Mucosa of stomach (tissue), 1 donor: ENCODE data around the gene SLC4A3.

Experiments
- H3K27me3 ChIP-seq: one replicate; pipeline ENCODE4 v1.7.0; 2013; ENCODE audit warnings: mild to moderate bottlenecking, low read length; ENCODE audit not compliant: control insufficient read depth, insufficient read depth
- H3K36me3 ChIP-seq: one replicate; pipeline ENCODE4 v1.7.0; 2013; ENCODE audit warnings: low read length; ENCODE audit not compliant: control insufficient read depth, insufficient read depth
- H3K4me1 ChIP-seq: one replicate; pipeline ENCODE4 v1.7.0; 2013; ENCODE audit warnings: mild to moderate bottlenecking, low read length; ENCODE audit not compliant: control insufficient read depth, insufficient read depth
- H3K4me3 ChIP-seq: one replicate; pipeline ENCODE4 v1.7.0; 2013; ENCODE audit warnings: low read length
- H3K9ac ChIP-seq: one replicate; pipeline ENCODE4 v1.7.0; 2013; ENCODE audit warnings: mild to moderate bottlenecking, low read length, moderate library complexity
- H3K9me3 ChIP-seq: one replicate; pipeline ENCODE4 v1.7.0; 2013; ENCODE audit warnings: mild to moderate bottlenecking, low read length, moderate library complexity; ENCODE audit not compliant: control insufficient read depth
- donor health status: Pancreatic carcinoma.

SLC4A3 gene

DNA sequence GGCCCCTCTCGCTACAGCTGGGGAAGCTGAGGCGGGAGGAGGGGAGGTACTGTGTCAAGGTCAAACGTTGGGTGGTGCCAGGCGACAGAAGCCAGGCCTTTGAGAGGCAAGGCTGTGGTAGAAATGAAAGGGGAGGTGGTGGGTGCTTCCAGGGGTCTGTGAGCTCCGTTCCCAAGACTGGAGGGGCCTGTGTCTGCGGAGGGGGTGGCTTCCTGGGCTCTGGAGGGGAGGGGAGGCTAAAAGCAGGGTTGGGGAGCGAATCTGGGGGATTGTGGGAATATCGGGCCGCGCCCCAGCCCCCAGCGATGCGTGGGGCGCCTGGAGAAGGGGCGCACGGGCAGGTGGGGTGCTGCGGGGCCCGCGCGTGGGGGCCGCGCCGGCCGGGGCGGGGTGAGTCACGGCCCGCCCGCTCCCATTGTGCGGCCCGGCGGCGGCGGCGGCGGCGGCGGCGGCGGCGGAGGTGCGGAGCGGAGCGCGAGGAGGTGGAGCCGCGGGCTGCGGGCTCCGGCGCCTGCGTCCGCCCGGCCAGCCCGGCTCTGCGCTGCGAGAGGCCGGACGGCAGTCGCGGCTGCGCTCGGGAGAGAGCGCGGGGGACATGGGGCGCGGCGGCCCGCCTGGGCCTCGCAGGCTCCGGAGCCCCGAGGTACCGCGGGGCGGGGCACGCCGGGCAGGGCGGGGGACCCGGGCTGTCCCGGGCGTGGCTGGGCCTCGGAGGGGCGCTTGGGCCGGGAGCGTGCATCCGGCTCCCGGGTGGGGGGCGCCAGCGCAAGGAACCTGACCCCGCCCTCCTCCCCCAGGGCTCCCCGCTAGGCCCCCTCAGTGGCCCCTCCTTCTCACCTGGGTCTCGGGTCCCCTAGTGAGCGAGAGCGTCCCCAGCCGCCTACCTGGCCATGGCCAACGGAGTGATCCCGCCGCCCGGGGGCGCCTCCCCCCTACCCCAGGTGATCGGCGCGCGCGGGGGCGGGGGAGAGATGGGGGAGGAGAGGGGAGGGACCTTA, at the start of gene SLC4A3:
Gene SLC4A3 (plus strand): TSS at position 528 of the 998 bp plus-strand sequence. CDS start 363 bp downstream, at position 891.
- H3K9ac ChIP-seq = no peak within 1 kb of the TSS
- H3K4me1 ChIP-seq = peaks cover 4% of the 10 kb centered on the region
- H3K4me3 ChIP-seq = no peak within 1 kb of the TSS
- H3K9me3 ChIP-seq = no peaks in the 10 kb centered on the region
- H3K36me3 ChIP-seq = no peaks in the 10 kb centered on the region
- H3K27me3 ChIP-seq = peaks cover 33% of the 10 kb centered on the region

DNA sequence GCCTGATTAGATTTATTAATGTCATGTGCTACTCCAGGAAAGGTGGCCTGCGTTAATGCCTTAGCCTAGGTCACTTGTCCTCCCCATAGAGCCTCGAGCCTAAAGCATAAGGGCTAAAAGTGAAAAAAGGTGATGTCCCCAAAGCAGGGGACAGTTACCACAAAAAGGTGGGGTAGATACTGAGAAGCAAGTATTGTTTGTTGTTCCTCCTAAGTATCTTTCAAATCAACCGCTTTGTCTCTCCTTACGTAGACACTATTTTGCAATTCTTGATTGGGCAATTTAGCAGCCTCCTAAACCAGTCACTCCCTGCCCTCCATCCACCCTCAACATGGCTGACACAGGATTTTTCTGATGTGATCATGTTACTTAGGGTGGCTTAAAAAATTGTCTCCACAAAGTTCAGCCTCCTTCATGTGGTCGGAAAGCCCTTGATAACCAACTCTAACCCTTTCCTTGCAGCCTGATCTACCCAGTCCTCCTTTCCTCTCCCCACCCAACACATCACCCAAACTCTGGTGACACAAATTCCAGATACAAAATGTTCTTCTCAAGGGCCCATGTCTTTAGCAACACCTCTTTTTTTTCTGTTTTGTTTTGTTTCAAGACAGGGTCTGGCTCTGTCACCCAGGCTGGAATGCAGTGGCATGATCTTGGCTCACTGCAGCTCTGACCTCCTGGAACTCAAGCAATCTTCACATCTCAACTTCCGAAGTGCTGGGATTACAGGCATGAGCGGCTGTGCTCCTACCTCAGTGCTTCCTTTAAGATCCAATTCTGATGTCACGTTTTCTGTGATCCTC, 48.4 kb upstream of the SLC4A3 start:
- no peaks in the 10 kb centered on the region for H3K4me1 ChIP-seq
- H3K9me3 ChIP-seq = no peaks in the 10 kb centered on the region
- H3K27me3 ChIP-seq = peaks cover 17% of the 10 kb centered on the region
- no peak overlapping the region for H3K4me3 ChIP-seq
- H3K36me3 ChIP-seq = no peaks in the 10 kb centered on the region
- no peak overlapping the region for H3K9ac ChIP-seq

DNA sequence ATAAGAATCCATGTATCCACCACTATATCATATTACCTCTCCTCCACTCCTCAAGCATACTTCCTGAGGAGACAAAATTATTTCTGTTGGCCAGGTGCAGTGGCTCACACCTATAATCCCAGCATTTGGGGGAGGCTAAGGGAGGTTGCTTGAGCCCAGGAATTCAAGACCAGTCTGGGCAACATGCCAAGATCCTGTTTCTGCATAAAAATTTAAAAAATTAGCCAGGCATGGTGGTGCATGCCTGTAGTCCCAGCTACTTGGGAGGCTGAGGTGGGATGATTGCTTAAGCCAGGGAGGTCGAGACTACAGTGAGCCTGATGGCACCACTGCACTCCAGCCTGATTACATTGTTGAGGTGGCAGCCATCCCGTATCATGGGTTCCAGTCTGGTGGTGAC, 46.1 kb upstream of the SLC4A3 start:
- Histone ChIP-seq H3K9me3 (no peaks in the 10 kb centered on the region), H3K9ac (no peak overlapping the region)

GRCh38 chr2:219591091-219591490, 36.3 kb upstream of the SLC4A3 start:
- no peaks in the 10 kb centered on the region for H3K27me3 ChIP-seq
- no peak overlapping the region for H3K4me3 ChIP-seq
- no peak overlapping the region for H3K9ac ChIP-seq
- no peaks in the 10 kb centered on the region for H3K36me3 ChIP-seq
- H3K4me1 ChIP-seq = no peaks in the 10 kb centered on the region
- H3K9me3 ChIP-seq = no peaks in the 10 kb centered on the region

More for the DNA sequence above, 46.1 kb upstream of the SLC4A3 start:
- Histone ChIP-seq H3K27me3 (peaks cover 9% of the 10 kb centered on the region), H3K4me3 (no peak overlapping the region), H3K4me1 (no peaks in the 10 kb centered on the region), H3K36me3 (no peaks in the 10 kb centered on the region)

DNA sequence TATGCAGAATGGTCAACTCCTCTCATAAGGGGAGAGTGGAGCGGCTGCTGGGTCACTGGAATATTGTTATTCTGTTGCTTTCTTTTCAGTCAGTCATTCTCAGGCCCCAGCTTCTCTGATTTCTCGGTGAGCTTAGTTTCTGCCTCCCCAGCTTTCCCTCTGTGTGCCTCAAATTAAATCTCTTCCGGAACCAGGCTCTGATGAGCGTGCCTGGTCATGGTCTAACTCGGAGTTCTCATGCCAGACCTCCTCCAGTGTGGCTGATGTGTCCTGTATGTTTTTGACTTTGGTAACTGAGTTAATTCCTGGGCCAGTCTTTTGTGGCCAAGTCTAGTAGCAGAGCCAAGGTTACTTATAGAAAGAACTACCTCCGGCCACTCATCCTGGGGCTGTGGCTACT, 34.7 kb upstream of the SLC4A3 start:
- Histone ChIP-seq H3K9ac (no peak overlapping the region), H3K36me3 (no peaks in the 10 kb centered on the region), H3K9me3 (no peaks in the 10 kb centered on the region), H3K4me3 (no peak overlapping the region), H3K4me1 (no peaks in the 10 kb centered on the region), H3K27me3 (no peaks in the 10 kb centered on the region)

DNA sequence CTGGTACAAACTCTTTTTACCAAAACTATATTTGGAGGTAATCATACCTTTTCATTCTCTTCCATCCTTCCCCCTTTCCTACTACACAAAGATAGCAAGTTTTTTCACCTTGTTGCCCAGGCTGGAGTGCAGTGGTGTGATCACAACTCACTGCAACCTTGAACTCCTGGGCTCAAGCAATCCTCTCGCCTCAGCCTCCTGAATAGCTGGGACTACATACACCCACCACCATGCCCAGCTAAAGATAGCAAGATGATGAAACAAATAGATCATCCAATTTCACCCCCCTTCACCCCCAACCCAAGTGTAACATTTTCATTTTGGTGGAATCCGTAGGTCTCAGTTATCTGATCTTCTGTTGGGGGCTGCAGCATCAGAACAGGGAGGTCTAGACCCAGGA, 34.3 kb upstream of the SLC4A3 start:
- Histone ChIP-seq H3K9me3 (no peaks in the 10 kb centered on the region), H3K27me3 (no peaks in the 10 kb centered on the region), H3K36me3 (no peaks in the 10 kb centered on the region), H3K4me1 (no peaks in the 10 kb centered on the region), H3K4me3 (no peak overlapping the region), H3K9ac (no peak overlapping the region)

- H3K9me3 ChIP-seq = no peaks in the 10 kb centered on the region
- no peak overlapping the region for H3K9ac ChIP-seq
- H3K4me1 ChIP-seq = no peaks in the 10 kb centered on the region
- H3K4me3 ChIP-seq = no peak overlapping the region
- no peaks in the 10 kb centered on the region for H3K36me3 ChIP-seq
- no peaks in the 10 kb centered on the region for H3K27me3 ChIP-seq
Measured at GRCh38 chr2:219595256-219595655, 32.2 kb upstream of the SLC4A3 start.

DNA sequence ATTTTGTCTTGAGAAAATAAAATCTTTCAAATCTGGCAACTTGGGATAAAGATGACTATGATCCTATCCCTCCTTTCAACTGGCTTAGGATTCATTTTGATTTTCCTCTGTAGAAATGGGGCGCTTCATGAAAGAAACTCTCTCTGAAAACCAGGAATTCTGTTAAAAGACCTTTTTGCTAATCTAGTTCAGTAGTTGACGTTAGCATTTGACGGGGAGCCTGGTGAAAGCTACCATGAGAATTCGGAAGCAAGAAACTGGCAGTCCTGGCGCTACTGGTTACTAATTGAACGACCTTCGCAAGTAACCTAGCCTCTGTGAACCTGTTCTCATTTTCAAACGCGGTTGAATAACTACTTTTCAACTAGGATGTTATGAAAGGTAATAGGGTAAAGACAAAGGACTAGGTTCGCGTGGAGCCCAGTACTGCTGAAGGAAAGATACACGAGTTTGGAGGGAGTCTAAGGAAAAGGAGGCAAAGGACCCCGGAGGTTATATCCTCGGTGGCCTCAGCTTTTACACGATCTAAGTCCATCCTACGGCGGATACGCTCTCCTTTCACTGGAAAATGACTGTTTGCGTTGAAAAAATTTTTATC, 30.4 kb upstream of the SLC4A3 start:
- H3K4me3 ChIP-seq = peak overlapping the region; percentile 60
- H3K9ac ChIP-seq = peak overlapping the region; percentile 65
- no peaks in the 10 kb centered on the region for H3K27me3 ChIP-seq
- H3K4me1 ChIP-seq = no peaks in the 10 kb centered on the region
- no peaks in the 10 kb centered on the region for H3K9me3 ChIP-seq
- no peaks in the 10 kb centered on the region for H3K36me3 ChIP-seq

DNA sequence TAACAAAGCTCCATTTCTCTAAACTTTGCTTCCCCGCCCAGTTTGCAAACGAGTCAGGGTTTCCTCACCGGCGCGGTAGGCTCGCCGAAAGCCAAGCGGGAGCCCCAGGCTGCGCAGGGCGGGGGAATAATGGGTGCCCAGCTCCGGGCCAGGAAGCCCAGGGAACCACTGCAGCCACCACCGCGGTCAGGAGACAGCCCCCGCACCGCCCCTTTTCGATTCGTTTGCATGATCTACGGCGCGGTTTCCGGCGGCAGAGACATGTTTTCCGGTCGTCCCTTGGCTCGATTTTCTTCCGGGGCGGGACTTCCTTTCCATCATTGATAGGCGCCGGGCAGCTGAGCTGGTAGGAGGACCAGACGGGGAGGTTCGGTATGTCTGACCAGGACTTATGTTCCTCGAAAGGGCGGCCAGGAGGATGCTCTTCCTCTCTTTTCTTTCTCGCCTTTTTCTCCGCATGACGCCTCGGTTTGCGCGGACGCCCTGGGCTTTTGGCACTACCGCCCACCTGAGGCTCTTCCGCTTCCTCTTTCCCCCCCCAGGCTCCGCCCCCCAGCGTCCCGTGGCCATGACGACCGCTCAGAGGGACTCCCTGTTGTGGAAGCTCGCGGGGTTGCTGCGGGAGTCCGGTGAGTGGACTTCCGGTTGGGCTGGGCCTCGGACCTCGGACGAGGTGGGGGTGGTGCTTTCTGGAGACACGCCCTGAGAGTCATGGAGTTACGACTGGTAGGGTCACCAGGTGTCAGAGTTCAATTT, 29.7 kb upstream of the SLC4A3 start, which contains the start of gene STK11IP:
Gene STK11IP (plus strand): TSS at position 306 of the 756 bp plus-strand sequence. CDS start 263 bp downstream, at position 569.
- Histone ChIP-seq H3K9me3 (no peaks in the 10 kb centered on the region), H3K9ac (peak within 1 kb of the TSS; percentile 65), H3K4me1 (no peaks in the 10 kb centered on the region), H3K4me3 (peak within 1 kb of the TSS; percentile 60), H3K27me3 (no peaks in the 10 kb centered on the region), H3K36me3 (no peaks in the 10 kb centered on the region)

DNA sequence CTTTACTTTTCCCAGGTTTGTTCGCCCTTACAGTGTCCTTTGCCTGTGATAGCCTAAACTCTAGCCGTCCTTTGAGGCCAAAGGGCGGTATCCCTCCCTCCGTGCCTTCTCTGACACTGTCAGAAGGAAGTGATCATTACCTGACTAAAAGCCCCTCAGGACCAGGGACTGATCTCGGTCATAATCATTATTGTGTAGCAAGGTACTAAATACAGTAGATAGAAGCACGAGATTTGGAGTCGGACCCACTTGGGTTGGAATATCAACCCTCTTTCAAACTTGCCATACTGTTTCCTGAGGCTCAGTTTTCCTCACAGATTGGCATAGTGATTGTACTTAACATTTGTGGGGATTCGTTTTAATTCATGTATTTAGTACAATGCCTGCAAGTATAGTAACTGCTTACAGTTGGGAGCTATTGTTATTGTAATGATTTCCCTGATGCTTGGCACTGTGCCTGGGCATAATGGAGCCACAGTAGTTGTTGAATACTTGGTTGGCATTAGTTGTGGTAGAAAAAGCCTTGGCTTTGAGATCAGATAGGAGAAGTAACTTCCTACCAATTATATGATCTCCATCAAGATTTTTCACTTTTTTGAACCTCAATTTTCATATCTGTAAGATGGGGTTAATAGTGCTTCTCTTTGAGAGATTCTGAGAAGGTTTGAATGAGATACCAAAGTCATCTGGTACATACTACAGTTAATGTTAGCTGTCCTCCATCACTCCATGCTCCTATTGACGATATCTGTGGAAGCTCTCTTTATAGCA, 28.9 kb upstream of the SLC4A3 start:
- no peaks in the 10 kb centered on the region for H3K4me1 ChIP-seq
- no peaks in the 10 kb centered on the region for H3K36me3 ChIP-seq
- H3K27me3 ChIP-seq = no peaks in the 10 kb centered on the region
- peak overlapping the region; percentile 65 for H3K9ac ChIP-seq
- H3K4me3 ChIP-seq = peak overlapping the region; percentile 60
- no peaks in the 10 kb centered on the region for H3K9me3 ChIP-seq

- Histone ChIP-seq H3K27me3 (no peaks in the 10 kb centered on the region), H3K9ac (no peak overlapping the region), H3K9me3 (no peaks in the 10 kb centered on the region), H3K36me3 (peaks cover 9% of the 10 kb centered on the region), H3K4me1 (no peaks in the 10 kb centered on the region), H3K4me3 (no peak overlapping the region)
Measured at GRCh38 chr2:219603771-219604170, 23.7 kb upstream of the SLC4A3 start.
